Measurements from ENCODE around the gene FBXW4. TPM values are rescaled to one million over a fixed set of nuclear protein-coding genes. Genes with fewer than 3 reads are reported as not detected.

Gene FBXW4
- polyA plus RNA-seq (2014; cell fraction: cytosol; rRNA removed), result 5.6 and 7.9 TPM in 2 replicates
- 10.0 and 13.6 TPM in 2 replicates for polyA plus RNA-seq (2014; cell fraction: nucleus; rRNA removed)

DNA sequence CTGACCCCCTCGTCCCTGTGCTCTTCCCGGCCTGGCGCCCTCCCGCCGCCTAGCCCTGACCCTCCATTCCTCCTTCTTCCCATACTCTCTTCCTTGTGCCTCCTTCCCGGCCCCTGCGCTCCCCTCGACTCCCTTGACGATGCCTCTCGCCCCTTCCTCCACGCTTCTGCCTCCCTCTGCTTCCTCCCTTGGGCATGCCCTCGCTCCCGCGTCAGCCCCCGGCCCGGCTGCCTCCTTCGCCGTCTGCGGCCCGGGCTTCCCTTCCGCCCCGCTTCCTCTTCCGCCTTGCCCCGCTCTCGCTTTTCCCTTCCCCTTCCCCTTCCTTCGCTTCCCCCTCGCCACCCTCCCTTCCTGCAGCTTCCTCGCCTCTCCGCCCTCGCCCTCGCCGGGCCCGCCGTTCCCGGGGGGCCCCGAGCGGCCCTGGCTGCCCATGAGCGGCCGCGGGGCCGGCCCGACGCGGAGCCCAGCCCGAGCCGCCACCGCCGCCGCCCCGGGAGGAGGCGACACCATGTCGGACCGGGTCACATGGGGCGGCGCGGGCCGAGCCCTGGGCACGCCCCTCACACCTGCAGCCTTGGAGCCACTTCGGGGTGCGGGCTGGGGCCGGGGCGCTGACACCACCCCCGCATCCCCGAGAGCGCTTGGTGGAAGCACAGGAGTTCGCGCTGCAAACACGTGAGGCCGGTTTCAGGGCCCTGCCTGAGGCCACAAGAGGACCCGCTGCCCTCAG, at the start of gene FBXW4:
Gene FBXW4, minus strand, starts transcription at position 497 of the 730 bp plus-strand sequence. Its CDS starts 65 bp downstream, at position 432.
- DNase-seq (ENCODE audit: low spot score), result no peak

GRCh38 chr10:101744267-101744666, 49.3 kb upstream of the FBXW4 start:
- no peak for DNase-seq (ENCODE audit: low spot score)

DNA sequence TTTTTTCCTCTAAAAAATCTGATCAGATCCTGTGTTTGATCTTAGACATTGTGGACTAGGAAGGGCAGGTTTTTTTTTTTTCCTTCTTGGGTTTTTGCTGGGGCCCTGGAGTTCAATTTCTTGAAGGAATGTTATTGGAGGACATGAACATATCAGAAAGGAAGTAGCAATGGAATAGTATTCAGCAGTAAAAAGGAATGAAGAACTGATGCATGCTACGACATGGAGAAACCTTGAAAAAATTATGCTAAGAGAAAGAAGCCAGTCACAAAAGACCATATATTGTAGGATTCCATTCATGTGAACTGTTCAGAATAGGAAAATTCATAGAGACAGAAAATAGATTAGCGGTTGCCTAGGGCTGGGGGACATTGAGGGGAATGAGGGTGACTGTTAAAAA, 47.0 kb upstream of the FBXW4 start:
- no peak for DNase-seq (ENCODE audit: low spot score)

- no peak for DNase-seq (ENCODE audit: low spot score)
These were observed 41.7 kb upstream of the FBXW4 start for GRCh38 chr10:101736666-101737065.

DNA sequence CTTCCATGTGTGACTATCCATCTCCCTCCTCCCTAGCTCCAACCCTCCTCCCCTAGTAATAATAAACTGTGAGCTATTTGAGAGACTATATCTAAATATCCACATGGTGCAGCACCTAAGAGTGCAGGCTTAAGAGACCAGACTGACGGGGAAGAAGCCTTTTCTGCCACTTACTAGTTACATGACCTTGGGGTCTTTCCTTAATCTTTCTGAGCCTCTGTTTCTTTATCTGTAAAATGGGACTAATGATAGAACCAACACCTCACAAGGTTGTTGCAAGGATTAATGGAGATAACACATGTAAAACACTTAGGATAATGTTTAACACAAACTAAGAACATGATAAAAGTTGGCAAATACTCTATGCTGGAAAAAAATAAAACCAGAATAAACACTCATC, 37.1 kb upstream of the FBXW4 start:
- DNase-seq (ENCODE audit: low spot score), result no peak

- no peak for DNase-seq (ENCODE audit: low spot score)
These were observed 31.1 kb upstream of the FBXW4 start for GRCh38 chr10:101726115-101726387.

DNA sequence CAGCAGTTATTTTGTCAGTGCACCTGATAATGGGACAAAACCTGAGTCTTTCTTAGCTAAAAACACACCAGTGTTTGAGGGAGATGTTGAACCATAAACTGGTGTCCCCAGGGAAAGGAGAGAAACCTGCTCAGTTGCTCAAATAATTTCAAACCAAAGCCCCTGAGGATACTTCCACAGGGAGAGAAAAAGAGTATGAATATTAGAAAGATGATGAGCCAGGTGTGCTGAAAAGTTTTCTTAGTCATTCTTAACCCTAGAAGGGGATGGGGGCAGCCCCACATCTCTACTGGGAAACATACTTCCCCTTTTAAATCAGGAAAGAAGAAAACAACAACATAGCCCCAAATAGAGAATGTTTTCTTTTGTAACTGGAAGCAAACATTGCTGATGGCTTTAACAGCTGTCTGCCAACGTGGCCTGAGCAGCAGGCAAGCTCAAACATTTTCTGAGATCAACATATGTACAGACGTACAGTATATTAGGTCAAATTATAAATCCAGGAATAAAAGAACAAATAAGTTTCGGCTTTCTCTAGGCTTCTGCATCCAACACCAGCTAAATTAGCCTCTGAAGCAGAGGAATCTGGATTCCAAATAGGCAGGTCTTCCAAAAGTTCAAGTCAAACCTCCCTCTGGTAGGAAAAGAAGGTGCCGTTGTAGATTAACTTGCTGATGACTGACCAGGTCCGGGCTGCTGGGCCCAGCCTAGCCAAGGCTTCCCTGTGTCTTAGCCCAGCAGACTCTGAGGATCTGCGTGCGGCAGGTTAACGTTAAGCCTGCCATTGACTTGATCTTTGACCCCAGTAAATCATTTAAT, 30.5 kb upstream of the FBXW4 start:
- no peak for DNase-seq (ENCODE audit: low spot score)

DNA sequence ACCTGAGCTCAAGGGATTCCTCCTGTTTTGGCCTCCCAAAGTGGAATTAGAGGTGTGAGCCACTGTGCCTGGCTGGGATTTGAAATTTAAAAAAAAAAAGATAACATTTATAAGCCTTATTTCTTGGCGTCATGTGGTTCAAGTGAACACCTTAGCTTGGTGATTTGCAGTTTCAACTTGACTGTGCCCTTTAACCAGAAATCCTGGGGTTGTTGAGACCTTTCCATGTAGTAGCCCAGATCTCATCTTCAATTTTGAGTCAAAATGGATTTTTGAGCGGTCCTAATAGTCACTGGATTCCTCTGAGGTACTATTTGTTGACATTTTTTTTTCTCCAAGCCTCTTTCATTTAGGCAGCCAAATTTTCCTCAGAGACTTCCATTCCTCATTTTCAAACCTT, 29.5 kb upstream of the FBXW4 start:
- DNase-seq (ENCODE audit: low spot score), result no peak

DNA sequence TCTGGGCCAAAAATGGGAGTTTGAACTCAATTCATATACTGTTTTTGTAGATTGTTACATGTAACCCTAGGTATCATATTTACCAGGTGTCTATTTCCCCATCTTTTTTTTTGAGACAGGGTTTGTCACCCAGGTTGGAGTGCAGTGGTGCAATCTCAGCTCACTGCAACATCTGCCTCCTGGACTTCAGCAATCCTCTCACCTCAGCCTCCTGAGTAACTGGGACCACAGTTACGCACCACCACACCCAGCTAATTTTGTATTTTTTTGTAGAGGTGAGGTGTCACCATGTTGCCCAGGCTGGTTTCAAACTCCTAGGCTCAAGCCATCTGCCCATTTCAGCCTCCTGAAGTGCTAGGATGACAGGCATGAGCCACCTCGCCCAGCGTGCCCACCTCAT, 28.2 kb upstream of the FBXW4 start:
- no peak for DNase-seq (ENCODE audit: low spot score)

GRCh38 chr10:101721806-101722205, 26.8 kb upstream of the FBXW4 start:
- no peak for DNase-seq (ENCODE audit: low spot score)

- no peak for DNase-seq (ENCODE audit: low spot score)
These were observed 25.7 kb upstream of the FBXW4 start for GRCh38 chr10:101720606-101721230.

GRCh38 chr10:101718690-101719275, 23.8 kb upstream of the FBXW4 start:
- no peak for DNase-seq (ENCODE audit: low spot score)

DNA sequence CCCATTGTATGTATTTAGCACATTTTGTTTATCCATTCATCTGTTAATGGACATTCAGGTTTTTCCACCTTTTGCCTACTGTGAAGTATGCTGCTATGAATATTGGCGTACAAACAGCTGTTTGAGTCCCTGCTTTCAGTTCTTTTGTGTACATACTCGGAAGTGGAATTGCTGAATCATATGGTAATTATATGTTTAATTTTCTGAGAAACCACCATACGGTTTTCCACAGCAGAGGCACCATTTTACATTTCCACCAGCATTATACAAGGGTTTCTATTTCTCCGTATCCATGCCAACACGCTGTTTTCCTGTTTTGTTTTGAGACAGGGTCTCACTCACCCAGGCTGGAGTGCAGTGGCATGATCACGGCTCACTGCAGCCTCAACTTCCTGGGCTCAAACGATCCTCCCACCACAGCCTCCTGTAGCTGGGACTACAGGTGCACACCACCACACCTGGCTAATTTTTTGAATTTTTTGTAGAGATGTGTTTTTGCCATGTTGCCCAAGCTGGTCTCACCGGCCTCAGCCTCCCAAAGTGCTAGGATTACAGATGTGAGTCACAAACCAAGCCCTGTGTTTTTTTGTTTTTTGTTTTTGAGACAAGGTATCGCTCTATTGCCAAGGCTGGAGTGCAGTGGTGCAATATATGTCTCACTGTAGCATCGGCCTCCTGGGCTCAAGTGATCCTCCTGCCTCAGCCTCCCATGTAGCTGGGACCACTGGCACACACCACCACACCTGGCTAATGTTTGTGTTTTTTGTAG, 22.1 kb upstream of the FBXW4 start:
- no peak for DNase-seq (ENCODE audit: low spot score)

DNA sequence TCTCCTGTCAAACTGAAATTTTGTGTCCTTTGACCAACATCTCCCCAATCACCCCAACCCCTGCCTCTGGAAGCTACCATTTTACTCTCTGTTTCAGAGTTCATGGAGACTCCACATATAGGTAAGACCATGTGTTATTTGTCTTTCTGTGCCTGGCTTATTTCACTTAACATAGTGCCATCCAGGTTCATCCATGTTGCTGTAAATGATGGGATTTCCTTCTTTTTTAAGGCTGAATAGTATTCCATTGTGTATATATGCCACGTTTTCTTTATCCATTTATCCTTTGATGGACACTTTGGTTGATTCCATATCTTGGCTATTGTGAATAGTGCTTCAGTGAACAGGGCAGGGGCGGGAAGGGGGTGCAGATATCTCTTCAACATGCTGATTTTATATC, 18.0 kb upstream of the FBXW4 start:
- no peak for DNase-seq (ENCODE audit: low spot score)

- no peak for DNase-seq (ENCODE audit: low spot score)
These were observed 15.8 kb upstream of the FBXW4 start for GRCh38 chr10:101710793-101711192.

DNA sequence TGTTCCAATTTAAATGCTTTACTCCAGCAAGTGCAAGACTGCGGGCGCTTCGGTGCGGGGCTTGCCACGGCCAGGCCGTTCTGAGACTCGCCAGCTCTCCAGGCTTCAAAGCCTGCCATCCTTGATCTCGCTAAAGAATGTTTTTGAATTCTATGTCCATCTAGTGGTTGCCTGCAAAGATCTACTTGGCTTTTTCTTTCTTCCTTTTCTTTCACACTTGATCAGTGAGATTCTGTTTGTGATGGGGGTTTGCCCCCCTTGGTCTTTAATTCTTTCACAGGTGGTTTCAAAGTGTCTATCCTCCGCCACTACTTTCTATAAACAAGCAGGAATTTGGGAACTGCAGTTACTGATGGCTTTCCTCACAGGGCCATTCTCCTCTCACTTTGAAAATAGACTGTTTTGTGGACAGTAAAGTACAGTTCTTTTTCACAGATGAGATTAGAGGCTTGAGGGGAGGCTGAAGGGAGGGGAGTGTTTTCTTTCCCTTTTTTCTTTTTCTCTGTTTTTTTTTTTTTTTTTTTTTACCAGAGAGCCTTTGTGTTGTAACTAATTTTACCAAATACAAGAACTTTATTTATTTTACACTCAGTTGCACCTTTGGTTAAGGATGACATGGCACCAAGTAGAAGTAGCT, 15.2 kb upstream of the FBXW4 start:
- DNase-seq (ENCODE audit: low spot score), result no peak

- no peak for DNase-seq (ENCODE audit: low spot score)
These were observed 14.5 kb upstream of the FBXW4 start for GRCh38 chr10:101709359-101710058.

DNA sequence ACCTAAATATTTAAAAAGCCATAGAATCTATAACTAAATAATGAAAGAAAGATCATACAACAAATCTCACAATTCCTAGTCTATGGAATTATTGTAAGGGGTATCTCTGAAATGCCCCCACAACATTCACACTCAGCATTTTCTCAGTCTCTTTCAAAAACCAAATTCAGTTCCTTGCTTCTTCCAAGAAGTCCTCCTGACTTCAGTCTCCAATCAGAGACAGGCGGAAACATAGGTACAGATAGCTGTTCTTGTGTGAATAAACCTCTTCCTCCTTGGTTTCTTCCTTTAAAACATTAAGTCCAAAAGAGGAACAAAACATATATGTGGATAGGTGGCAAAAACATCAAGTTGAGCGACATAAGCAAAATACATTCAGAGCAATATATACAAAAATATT, 13.9 kb upstream of the FBXW4 start:
- DNase-seq (ENCODE audit: low spot score), result no peak

- no peak for DNase-seq (ENCODE audit: low spot score)
These were observed 13.1 kb upstream of the FBXW4 start for GRCh38 chr10:101708073-101708472.

GRCh38 chr10:101704331-101704730, 9.4 kb upstream of the FBXW4 start:
- DNase-seq (ENCODE audit: low spot score), result no peak
